ENCODE measurements around the gene KRTAP1-3. TPM values are rescaled to one million over a fixed set of nuclear protein-coding genes. Genes with fewer than 3 reads are reported as not detected.

KRTAP1-3 gene
- total RNA-seq, 2 experiments from 2014 or later = not detected

- POLR2A ChIA-PET = no interaction called here
- Histone ChIP-seq H2AFZ (ENCODE audit: low read length) (no peak overlapping the region), H3K4me2 (ENCODE audit: low read length) (no peak overlapping the region), H4K20me1 (ENCODE audit: insufficient read depth, low read length) (no peaks in the 10 kb centered on the region), H3K36me3 (ENCODE audit: insufficient read depth, low read length) (no peaks in the 10 kb centered on the region), H3K79me2 (ENCODE audit: insufficient read depth, low read depth, low read length) (no peaks in the 10 kb centered on the region), H3K27ac (ENCODE audit: low read depth, low read length, poor library complexity, severe bottlenecking) (no peak overlapping the region), H3K9me3 (ENCODE audit: low read length) (no peaks in the 10 kb centered on the region), H3K4me1 (ENCODE audit: insufficient read depth, low read length, poor library complexity, severe bottlenecking) (no peaks in the 10 kb centered on the region), H3K4me3 (ENCODE audit: low read depth, low read length, poor library complexity, severe bottlenecking) (no peak overlapping the region), H3K9me2 (ENCODE audit: insufficient read depth, low read length) (no peaks in the 10 kb centered on the region)
- DNase-seq (ENCODE audit: low spot score) = no peak
- intact Hi-C loops (cut with micrococcal nuclease; ENCODE audit: unreplicated experiment) = no loop called here
- no TSS peak for BruUV-seq (replicated peaks)
- CTCF ChIA-PET (ENCODE audit: unreplicated experiment) = no interaction called here
- no peak for TF ChIP-seq EZH2phosphoT487 (IDR thresholded peaks at IDR 0.05; ENCODE audit: borderline replicate concordance, low read depth, low read length)
- no peak for TF ChIP-seq CTCF (conservative IDR thresholded peaks at IDR 0.05; ENCODE audit: low read length)
Observed at GRCh38 chr17:41016578-41017215, 18.0 kb downstream of the KRTAP1-3 start.

DNA sequence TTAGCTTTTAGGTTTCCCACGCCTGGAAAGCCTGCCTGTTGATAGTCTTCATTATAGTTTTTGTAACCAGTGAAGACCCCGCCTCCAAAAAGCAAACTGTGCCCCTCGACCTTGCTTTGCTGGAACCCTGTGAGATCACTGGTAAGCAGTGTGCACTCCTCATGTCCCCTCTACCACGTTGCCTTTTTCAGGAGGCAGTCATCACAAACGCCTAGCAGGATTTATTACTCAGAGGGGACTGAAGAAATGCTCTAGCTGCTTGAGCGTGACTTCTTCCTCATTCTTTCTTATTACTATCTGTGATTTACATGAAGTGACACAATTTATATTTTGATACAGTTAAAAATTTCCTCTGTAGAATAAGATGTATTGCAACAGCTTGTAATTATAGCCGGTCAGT lies 19.2 kb downstream of the KRTAP1-3 start:
- no peak for TF ChIP-seq CTCF (conservative IDR thresholded peaks at IDR 0.05; ENCODE audit: low read length)
- no peak for TF ChIP-seq EZH2phosphoT487 (IDR thresholded peaks at IDR 0.05; ENCODE audit: borderline replicate concordance, low read depth, low read length)
- no TSS peak for BruUV-seq (replicated peaks)
- no peak overlapping the region for H3K4me2 ChIP-seq (ENCODE audit: low read length)
- H3K4me1 ChIP-seq (ENCODE audit: insufficient read depth, low read length, poor library complexity, severe bottlenecking) = no peaks in the 10 kb centered on the region
- DNase-seq (ENCODE audit: low spot score) = no peak
- H3K27ac ChIP-seq (ENCODE audit: low read depth, low read length, poor library complexity, severe bottlenecking) = no peak overlapping the region
- H3K4me3 ChIP-seq (ENCODE audit: low read depth, low read length, poor library complexity, severe bottlenecking) = no peak overlapping the region
- H4K20me1 ChIP-seq (ENCODE audit: insufficient read depth, low read length) = no peaks in the 10 kb centered on the region
- intact Hi-C loops (cut with micrococcal nuclease; ENCODE audit: unreplicated experiment) = no loop called here
- ChIA-PET CTCF (ENCODE audit: unreplicated experiment) (no interaction called here), POLR2A (no interaction called here)
- no peak overlapping the region for H2AFZ ChIP-seq (ENCODE audit: low read length)
- no peaks in the 10 kb centered on the region for H3K36me3 ChIP-seq (ENCODE audit: insufficient read depth, low read length)
- no peaks in the 10 kb centered on the region for H3K79me2 ChIP-seq (ENCODE audit: insufficient read depth, low read depth, low read length)
- no peaks in the 10 kb centered on the region for H3K9me2 ChIP-seq (ENCODE audit: insufficient read depth, low read length)
- H3K9me3 ChIP-seq (ENCODE audit: low read length) = no peaks in the 10 kb centered on the region

DNA sequence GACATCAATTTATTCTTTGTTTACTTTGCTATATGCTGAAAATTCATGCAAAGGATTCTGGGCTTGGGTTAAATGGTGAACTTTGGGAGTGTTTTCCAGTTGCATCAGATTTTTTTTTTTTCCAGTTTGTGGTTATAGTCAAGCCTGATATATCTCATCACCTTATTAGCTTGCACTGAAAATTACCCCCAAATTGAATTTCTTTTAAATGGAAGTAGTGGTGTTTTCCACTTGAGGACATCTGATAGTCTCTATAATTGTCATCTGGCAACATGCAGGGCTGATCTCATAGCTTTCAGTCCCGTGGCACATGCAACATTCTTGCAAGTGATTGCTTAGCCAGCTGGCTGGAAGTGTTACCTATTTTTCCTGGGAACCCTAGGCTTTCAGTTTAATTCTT lies 21.1 kb downstream of the KRTAP1-3 start:
- no TSS peak for BruUV-seq (replicated peaks)
- H3K9me3 ChIP-seq (ENCODE audit: low read length) = no peaks in the 10 kb centered on the region
- CTCF ChIA-PET (ENCODE audit: unreplicated experiment) = no interaction called here
- H3K4me2 ChIP-seq (ENCODE audit: low read length) = no peak overlapping the region
- H2AFZ ChIP-seq (ENCODE audit: low read length) = no peak overlapping the region
- H3K79me2 ChIP-seq (ENCODE audit: insufficient read depth, low read depth, low read length) = no peaks in the 10 kb centered on the region
- H4K20me1 ChIP-seq (ENCODE audit: insufficient read depth, low read length) = no peaks in the 10 kb centered on the region
- H3K4me1 ChIP-seq (ENCODE audit: insufficient read depth, low read length, poor library complexity, severe bottlenecking) = no peaks in the 10 kb centered on the region
- POLR2A ChIA-PET = no interaction called here
- H3K4me3 ChIP-seq (ENCODE audit: low read depth, low read length, poor library complexity, severe bottlenecking) = no peak overlapping the region
- DNase-seq (ENCODE audit: low spot score) = no peak
- H3K27ac ChIP-seq (ENCODE audit: low read depth, low read length, poor library complexity, severe bottlenecking) = no peak overlapping the region
- H3K36me3 ChIP-seq (ENCODE audit: insufficient read depth, low read length) = no peaks in the 10 kb centered on the region
- TF ChIP-seq CTCF (conservative IDR thresholded peaks at IDR 0.05; ENCODE audit: low read length) (no peak), EZH2phosphoT487 (IDR thresholded peaks at IDR 0.05; ENCODE audit: borderline replicate concordance, low read depth, low read length) (no peak)
- no peaks in the 10 kb centered on the region for H3K9me2 ChIP-seq (ENCODE audit: insufficient read depth, low read length)
- intact Hi-C loops (cut with micrococcal nuclease; ENCODE audit: unreplicated experiment) = no loop called here

Data from OCI-LY7 (cell line).